HG03135 (cell line): ENCODE measurements around the gene CRYGD.
"Not testable (repeated sequence)": the region's sequence is repeated elsewhere in the genome, so short reads cannot be mapped to it uniquely, and the experiment has no call there.

Experiments
- ATAC-seq: cut with Tn5 transposase; IDR thresholded peaks from one replicate; pipeline ENCODE4 v1.9.1; 2021; ENCODE audit warnings: mild to moderate bottlenecking, moderate library complexity; ENCODE audit not compliant: unreplicated experiment

CRYGD gene

GRCh38 chr2:208124013-208124715 lies at the start of gene CRYGD:
TSS of gene CRYGD (minus strand) at chr2:208124524. CDS start at chr2:208124473, 51 bp downstream.
- ATAC-seq, result not testable (repeated sequence)

GRCh38 chr2:208172125-208172524 lies 47.8 kb upstream of the CRYGD start:
- ATAC-seq, result no peak

GRCh38 chr2:208164951-208165755 lies 40.8 kb upstream of the CRYGD start:
- no peak for ATAC-seq

GRCh38 chr2:208163489-208163888 lies 39.2 kb upstream of the CRYGD start, which contains the start of gene CRYGA:
TSS of gene CRYGA (minus strand) at chr2:208163589. CDS start at chr2:208163556, 33 bp downstream.
- ATAC-seq, result no peak

GRCh38 chr2:208156439-208156838 lies 32.1 kb upstream of the CRYGD start:
- no peak for ATAC-seq

- no peak for ATAC-seq
Observed at GRCh38 chr2:208153156-208153555, 28.8 kb upstream of the CRYGD start.

GRCh38 chr2:208150956-208151355 lies 26.6 kb upstream of the CRYGD start:
- ATAC-seq, result no peak

GRCh38 chr2:208150094-208150493 lies 25.8 kb upstream of the CRYGD start:
- no peak for ATAC-seq

GRCh38 chr2:208148803-208149202 lies 24.5 kb upstream of the CRYGD start:
- no peak for ATAC-seq

GRCh38 chr2:208147759-208148158 lies 23.4 kb upstream of the CRYGD start:
- no peak for ATAC-seq

GRCh38 chr2:208147008-208147407 lies 22.7 kb upstream of the CRYGD start:
- no peak for ATAC-seq

GRCh38 chr2:208146006-208146405 lies 21.7 kb upstream of the CRYGD start, which contains the start of gene CRYGB:
TSS of gene CRYGB (minus strand) at chr2:208146158. CDS start at chr2:208146120, 38 bp downstream.
- no peak for ATAC-seq

- ATAC-seq, result no peak
Observed at GRCh38 chr2:208142925-208143799, 18.8 kb upstream of the CRYGD start.

- no peak for ATAC-seq
Observed at GRCh38 chr2:208142240-208142924, 18.1 kb upstream of the CRYGD start.

- ATAC-seq, result no peak
Observed at GRCh38 chr2:208139447-208139846, 15.1 kb upstream of the CRYGD start.

- ATAC-seq, result not testable (repeated sequence)
Observed at GRCh38 chr2:208138334-208138733, 14.0 kb upstream of the CRYGD start.

- ATAC-seq, result no peak
Observed at GRCh38 chr2:208136716-208137094, 12.4 kb upstream of the CRYGD start.

- no peak for ATAC-seq
Observed at GRCh38 chr2:208135794-208136715, 11.7 kb upstream of the CRYGD start.

- no peak for ATAC-seq
Observed at GRCh38 chr2:208134928-208135586, 10.7 kb upstream of the CRYGD start.
